ENCODE results near the gene TMEM222.

Gene TMEM222

DNA sequence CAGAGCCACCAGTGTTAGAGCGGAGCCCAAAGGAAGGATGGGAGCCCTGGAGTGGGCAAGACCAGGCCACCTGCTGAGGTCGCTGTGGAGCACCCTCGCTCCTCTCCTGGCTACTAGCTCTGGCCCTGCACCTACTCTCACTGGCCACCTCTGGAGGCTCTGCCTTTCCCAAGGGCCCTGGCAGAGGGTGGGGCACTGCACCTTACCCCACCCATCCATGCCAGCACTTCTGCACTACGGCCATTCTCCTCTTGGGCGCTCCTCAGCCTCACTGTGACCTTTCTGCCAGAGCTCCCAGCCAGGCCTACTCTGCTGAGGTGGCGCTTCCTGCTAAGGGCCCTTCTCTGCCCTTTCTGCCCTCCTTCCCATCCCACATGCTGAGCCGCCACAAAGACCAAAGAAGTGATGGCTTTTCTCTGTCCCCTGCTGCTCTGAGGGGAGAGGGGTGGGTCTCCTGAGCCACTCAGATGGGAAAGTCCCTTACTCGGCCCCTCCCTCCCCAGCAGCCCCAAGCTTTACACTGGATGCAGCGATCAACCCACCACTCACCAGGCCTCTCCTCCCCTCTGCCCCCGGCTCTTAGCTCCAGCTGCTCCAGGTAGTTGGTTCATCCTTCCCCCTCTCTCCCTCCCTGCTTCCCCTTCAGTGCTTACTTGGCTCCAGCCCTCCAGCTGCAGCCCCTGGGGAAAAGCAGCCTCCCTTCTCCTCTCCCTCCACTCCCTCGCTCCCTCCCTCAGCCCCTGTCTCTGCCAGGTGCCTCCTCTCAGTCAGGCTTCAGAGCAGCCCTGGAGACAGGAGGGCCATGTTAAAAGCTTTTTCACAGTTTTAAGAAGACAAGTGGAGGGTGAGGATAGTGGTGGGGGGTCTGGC, 14.8 kb upstream of the TMEM222 start:
- peak; percentile 24 for DNase-seq

DNA sequence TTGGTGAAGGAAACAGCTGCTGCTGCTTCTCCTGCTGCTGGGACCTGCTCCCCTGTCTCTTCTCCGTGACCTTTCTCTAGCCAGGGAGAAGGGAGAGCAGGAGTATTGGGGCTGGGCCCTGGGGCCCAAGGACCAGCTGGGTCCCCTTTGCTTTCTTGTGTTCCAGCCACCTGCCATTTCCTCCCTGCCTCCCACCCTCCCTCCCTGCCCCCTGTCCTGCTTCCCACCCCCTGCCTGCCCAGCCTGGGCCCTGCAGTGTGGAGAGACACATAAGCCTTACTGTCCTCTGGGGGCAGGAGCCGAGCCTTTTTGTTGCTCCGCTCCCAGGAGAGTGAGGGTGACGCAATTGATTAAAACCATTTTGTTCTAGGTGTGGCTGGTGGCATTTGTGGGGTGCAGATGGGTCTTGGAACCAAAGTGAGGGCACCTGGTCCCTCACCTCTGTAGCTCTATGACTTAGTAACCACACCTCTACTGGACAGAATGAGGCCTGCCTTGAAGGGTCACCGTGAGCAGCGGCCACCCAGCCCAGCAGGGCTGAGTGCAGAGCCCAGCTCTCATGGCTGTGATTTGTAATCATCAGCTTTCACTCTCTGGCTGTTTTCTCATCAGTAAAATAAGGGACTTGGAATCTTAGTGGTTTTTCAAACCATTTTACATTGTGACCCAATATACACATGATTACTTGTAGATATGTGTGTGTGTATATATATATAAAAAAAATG, 13.9 kb upstream of the TMEM222 start:
- no peak for DNase-seq

DNA sequence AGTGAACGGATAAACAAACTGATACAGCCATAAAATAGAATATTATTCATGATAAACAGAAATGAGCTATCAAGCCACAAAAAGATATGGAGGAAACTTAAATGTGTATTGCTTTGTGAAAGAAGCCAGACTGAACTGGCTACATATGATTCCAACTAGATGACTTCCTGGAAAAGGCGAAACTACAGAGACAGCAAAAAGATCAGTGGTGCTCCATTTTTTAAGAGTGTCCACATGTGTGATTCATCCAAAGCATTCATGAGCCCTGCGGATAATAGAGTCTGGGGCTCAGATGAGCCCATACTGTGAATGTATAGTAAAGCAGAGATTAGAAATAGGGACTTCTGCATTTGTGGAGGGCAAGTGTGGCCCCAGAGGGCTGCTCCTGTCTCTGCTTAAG, 7.8 kb upstream of the TMEM222 start:
- DNase-seq, result no peak

DNA sequence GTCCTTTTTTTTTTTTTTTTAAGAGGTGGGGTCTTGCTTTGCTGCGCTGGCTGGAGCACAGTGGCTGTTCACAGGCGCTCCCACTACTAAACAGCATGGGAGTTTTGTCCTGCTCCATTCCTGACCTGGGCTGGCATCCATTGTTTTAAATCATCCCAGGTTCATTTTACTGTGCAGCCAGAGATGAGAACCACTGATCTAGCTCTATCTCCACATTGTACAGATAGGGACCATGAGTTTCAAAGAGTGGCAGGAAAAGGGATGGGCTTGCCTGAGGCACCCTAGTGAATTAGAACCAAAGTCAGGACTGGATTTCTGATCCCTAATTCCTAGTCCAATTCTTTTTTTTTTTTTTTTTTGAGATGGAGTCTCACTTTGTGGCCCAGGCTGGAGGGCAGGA, 7.2 kb upstream of the TMEM222 start:
- DNase-seq, result no peak

DNA sequence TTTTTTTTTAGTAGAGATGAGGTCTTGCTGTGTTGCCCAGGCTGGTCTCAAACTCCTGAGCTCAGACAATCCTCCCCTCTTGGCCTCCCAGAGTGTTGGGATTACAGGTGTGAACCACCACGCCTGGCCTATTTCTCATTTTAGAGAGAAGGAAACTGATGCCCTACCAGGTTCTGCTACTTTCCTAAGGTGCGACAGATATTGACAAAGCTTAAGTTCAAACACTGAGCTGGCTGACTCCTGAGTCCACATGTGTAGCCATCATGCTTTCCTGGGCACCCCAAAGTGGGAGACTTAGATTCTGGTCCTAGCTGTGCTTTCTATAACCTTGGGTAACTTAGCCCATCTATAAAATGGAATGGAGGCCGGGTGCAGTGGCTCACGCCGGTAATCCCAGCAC, 5.1 kb upstream of the TMEM222 start:
- no peak for DNase-seq

DNA sequence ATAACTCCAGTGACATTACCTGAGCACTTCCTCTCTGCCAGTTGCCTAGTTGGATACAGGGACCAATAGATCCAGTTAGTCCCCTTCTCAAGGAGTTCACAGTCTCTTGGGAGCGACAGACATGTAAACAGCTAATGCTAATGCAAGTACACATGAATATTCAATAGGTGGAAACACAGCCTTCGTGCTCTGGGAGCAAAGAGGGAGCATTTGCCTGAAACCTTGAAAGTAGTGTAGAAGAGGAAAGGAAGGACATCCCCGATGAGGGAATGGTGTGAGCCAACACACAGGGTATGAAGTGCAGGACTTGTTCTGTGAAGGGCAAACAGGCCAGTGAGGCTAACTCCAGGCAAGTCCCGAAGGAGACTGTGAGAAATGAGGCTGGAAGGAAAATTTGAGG, 3.8 kb upstream of the TMEM222 start:
- DNase-seq, result no peak

DNA sequence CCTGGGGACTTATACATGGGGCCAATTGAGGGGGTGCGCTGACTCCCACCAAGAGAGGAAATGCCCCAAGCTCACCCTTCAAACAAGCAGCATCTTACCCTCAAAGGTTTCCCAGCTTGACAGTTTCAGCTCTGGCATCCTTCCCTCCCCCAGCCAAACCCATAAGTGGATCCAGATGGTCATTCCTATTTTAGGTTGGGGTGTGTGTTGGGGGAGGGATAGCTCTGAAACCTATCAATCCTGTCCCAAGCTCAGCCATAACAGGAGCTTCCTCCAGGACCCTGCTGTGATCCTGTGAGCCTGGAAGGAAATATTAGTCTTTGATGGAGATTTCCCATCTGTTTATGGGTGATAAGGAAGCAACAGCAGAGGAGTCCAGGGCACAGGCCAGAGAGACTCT, 3.4 kb upstream of the TMEM222 start:
- no peak for DNase-seq

DNA sequence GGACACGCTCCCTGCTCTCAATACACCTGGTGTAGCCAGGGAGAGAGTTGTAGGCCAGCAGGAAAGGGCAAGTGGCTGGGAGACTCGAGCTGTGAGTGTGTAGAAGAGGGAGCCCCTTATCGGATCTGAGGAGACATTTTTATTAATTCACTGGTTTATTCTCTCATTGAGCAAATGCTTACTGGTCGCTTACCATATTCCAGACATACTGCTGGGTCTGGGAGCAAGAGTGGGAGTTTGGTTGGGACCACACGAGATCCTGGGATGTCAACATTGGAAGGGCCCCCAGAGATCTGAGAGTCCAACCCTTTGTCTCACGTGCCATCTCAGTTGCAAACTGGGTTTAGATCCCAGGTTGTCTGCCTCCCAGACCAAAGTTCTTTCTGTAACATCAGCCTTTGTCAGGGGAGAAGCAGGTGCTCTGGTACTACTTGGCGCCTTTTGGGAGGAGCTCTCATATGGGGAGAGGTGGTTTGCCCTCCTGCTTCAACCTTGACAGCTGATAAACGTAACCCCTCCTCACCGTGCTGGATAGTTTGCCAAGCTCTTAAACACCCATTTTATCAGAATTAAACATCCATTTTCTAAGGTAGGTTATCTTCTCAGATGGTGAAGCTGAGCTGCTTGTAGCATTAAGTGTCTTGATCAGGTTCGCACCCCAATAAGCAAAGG, 742 bp downstream of the TMEM222 start:
- no peak for DNase-seq

DNA sequence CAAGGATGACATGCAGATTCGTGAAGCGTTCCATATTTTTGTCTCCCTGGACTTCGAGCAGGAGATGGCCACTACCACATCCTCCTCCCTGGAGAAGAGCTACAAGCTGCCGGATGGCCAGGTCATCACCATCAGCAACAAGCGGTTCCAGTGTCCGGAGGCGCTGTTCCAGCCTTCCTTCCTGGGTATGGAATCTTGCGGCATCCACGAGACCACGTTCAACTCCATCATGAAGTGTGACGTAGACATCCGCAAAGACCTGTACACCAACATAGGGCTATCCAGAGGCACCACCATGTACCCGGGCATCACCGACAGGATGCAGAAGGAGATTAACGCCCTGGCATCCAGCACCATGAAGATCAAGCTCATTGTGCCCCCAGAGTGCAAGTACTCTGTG, 3.3 kb downstream of the TMEM222 start:
- no peak for DNase-seq

DNA sequence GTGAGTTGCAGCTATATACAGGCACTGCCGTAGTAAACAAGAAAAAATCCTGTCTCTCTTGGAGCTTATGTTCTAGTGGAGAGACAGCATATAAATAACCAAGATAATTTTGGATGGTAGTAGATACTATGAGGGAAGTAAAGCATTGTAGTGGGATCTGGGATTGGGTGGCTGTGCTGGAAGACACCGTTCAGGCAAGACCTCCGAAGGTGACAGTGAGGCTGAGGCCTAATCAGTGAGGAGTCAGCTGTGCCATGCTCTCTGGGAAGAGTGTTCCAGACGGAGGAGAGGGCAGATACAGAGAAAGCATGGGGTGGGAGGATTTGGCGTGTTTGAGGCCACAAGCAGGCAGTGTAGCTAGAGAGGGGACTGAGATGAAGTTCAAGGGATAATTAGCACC, 6.0 kb downstream of the TMEM222 start:
- no peak for DNase-seq

DNA sequence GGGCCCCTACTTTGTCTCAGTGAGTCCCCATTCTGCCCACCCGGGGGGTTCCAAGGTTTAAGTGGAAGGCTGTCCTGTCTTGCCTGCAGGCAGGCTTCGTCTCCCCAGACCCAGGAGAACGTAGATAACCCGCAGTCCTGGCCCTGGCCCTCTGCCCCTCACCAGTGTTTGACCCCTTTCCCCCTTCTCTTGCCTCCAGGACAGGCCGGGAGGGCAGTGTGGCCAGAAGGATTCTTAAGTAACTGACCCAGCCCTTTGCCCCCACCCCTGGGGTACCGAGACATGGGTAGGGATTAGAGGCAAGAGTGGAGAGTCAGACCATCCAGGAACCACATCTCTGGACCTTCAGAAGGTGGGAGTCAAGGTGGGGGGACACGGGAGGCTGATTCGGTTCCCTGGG, 8.8 kb downstream of the TMEM222 start:
- no peak for DNase-seq

DNA sequence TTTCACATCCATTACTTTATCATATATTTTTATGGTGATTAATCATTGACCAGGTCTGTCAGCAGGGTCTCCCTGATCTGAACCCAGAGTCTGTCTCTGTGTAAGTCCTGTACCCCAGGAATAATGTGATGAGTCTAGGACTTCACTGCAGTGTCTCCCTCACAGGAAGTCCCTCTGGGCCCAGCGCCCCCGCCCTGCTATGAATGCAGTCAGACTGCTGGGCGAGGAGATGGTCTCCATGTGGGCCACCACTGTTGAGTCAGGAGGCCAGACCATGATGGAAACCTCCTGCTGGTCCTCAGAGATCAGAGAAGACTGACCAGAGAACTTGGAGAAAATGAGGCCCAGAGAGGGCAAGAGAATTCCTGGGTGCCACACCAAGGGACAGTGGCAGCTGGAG, 9.5 kb downstream of the TMEM222 start:
- no peak for DNase-seq

DNA sequence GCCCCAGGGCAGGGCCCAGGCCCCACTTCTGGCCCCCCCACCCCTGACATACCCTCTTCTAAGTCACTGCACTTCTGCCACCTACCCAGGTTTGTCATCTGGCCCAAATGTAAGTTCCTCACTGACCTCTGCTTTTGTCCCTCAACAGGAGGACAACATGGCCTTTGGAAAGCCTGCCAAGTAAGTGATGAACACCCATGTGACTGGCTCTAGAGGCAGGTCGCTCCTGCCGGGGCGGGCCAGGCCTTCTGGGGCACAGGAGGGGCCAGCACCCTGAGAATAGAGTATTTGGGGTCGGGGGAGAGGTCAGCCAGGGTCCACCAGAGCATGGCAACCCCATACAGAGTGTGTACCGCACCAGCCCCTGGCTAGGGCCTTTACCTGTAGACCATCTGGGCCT, 10.0 kb downstream of the TMEM222 start:
- no peak for DNase-seq

DNA sequence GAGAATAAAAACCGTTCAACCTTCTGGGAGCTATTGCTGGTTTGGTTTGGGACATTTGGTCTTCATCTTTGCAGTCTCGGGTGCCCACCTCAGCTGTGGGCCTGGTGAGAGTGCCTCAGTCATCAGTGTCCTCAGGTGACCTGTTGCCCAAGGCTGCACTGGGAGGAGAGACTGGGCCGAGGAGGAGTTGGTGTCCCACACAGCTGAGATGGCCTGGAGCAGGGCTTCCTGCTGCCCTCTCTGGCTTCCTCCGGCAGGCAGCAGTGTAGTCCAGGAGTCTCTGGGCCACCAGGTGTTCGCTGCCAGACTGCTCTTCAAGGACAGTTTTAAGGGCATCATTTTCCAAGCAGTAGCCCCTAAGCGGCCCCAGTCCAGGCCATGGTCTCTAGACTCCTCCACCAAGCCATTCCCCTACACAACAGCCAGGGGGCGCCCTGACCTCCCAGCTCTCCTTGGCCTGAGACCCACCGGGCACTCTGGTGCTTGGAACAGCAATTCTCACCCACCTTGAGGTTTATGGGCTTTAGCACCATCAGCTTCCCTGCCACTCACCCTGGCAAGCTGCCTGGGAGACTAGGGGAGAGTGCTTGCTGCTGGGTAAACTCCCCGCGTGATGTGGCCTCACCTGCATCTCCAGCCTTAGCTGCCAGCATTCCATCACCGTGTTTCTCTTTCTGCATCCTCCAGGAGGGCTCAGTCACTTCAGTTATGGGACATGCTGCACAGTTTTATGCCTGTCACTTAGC, 10.7 kb downstream of the TMEM222 start:
- DNase-seq, result peak; percentile 21

DNA sequence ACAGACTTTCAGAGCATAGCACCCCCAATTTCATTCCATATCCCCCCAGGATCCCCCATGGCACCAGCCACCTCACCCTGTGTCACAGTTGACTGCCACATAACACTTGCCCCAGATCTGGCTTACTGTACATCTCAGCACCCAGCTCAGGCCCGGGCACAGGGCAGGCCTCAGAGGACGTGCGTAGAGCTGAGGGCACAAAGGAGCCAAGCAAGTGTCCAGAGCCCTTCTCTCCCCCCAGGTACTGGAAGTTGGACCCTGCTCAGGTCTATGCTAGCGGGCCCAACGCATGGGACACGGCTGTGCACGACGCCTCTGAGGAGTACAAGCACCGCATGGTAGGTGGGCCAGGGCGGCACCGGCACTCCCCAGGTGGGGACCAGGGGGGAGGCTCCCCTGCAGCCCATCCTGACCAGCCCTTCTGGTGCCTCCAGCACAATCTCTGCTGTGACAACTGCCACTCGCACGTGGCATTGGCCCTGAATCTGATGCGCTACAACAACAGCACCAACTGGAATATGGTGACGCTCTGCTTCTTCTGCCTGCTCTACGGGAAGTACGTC, 11.8 kb downstream of the TMEM222 start:
- no peak for DNase-seq

DNA sequence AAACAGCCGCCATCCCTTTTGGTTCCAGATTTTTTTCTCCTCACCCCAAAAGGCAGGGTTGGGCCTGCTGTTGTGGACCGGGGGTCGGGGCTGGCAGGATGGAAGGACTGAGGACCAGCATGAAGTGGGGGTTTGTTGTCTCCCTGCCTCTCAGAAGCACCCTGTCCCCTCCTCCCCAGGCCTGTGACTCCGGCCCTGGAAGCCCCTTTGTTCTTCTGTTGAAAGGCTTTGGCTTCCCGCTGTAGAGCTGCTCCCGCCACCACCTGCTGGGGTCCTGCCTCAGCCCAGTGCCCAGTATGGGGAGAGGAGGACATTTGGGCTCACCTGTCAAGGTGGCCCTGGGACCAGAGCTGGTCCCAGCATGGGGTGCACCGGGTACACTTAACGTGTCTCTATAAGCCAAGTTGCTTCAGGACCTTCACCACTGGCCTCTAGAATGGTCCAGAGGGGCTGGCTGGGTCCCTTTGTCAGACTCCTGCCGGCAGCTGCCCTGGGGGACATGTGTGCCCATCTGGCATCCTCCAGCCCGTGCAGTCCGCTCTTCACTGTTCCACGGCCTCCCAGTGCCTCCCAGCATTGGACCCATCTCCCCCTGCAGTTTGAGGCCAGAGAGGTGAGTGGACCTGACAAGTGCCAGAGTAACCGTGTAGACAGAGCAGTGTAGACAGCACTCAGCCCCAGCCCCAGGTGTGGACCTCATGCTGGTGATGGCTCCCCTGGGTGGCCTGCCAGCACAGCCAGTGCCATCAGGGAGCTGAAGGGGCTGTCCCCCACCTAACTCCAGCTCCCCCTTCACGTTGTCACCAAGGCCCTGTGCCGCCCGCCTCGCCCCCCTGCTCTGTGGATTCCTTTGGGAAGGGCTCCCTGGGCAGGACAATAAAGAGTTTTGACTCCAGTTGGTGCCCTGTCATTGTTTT, 13.8 kb downstream of the TMEM222 start:
- no peak for DNase-seq

DNA sequence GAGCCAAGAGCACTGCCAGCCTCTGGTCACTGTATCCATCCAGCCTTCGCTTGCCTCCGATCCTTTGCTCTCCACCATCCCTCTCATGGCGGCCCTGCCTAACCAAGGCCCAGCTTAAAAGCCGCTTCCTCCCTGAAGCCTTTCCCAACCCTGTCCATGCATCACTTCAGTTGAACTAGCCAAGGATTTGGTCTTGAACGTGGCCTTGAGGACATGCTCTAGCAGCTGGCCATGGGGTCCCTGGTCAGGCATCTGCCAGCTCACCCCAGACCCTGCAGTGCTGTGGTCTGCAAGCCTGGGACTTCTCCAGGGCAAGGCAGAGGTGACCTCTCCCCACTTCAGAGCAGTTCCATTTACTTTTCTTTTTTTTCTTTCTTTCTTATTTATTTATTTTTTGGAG, 14.8 kb downstream of the TMEM222 start:
- DNase-seq, result no peak

DNA sequence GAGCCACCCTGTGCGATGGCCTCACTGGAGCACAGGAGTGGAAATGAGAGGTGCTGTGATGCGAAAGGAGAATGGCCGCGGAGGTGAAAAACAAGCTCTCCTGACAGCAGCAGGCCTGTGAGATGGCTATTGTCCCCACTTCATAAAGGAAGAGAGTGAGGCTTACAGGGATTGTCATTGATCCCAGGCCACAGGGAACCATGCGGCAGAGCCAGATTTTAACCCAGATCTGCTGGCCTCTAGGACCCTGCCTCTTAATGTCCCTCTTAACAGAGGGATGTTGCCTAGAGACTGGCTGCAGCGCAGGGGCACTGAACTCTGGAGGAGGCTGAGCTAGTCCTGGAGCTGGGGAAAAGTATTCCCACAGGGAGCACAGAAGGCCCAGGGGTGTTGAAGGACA, 16.8 kb downstream of the TMEM222 start:
- no peak for DNase-seq

DNA sequence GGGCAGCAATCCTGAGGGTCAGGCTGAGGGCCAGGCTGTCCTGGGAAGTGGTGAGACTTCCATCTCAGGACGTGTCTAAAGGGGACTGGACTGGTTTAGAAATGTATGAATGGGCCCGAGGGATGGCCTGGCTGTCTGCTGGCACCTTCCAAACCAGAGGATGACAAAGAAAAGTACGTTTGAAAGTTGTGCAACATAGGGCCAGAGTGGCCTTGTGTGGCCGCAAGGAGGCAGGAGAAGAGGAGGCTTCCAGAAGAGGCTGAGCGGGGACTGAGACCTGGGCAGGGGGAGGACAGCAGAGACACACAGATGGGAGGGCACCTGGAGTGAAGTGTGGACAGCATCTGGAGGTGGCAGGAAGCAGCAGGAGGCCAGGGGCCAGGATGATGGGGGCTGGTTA, 17.2 kb downstream of the TMEM222 start:
- no peak for DNase-seq

DNA sequence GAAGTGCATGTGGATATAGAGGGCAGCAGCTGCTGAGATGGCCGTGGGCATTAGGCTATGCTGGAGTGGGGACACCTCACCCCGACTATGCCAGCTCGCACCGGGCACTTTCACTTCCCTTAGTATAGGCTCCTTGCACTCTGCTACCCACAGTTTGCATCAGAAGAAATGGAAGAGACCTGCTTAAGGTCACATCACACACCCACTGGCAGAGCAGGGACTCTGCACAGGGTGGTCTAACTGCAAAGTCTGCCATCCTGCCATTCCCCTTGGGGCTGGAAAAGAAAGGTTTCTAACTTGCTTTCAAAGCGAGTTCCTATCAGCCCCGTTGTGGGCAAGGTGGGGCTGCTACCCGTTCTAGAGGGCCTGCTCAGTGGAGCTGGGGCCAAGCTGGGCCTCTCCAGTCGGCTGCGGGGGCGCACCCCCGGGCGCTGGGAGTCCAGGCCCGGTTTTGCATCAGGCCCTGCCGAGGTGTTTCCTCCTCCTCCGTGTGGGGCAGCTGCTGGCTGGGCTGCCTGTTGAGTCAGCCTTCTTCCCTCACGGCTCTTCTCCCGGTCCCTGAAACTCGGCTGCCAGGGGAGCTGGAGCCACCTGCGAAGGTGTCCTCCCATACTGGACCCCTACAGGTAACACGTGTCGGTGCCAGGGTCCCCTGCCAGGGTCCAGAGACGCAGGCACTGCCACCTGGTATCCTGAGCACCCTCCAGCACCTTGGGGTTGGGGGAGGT, 19.7 kb downstream of the TMEM222 start, which contains the start of gene SYTL1:
SYTL1 (plus strand) TSS at position 498 of the 728 bp plus-strand sequence. CDS start 3,313 bp downstream, outside the sequence.
- peak; percentile 71 for DNase-seq

DNA sequence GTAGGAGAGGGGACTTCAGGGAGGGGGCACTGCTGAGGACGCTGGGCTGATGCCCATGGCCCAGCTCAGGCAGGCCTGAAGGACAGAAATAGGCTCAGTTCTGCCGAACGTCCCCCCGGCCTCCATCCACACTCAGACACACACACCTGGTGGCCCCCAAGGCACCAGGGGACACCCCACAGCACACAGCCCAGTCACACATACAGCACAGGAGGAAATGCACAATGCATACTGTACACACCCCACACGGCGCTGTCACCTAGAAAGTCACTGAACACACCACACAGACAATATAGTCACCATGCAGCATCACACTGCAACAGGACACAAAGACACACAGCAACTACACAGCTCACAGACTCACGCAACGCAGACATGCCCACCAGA, 20.4 kb downstream of the TMEM222 start:
- no peak for DNase-seq
